MCF 10A (cell line): ENCODE data around the gene LRP6. TPM values are rescaled to one million over a fixed set of nuclear protein-coding genes. Genes with fewer than 3 reads are reported as not detected.

Source experiments
- BruUV-seq: library from RNA; stranded (reverse); fragments of 400-500 nt; replicated peaks from 2 replicates; lab custom pipeline; 2021; lab: Mats Ljungman, UMichigan
- CTCF ChIA-PET: fragments of 300-600 bp; sonication (Branson Sonifier 250); formaldehyde crosslinking; extraction: SDS; loops from one replicate; lab custom pipeline; 2021; ENCODE audit warnings: antibody characterized with exemption, inconsistent platforms; lab: Yijun Ruan, JAX
- POLR2A ChIA-PET: fragments of 300-600, 350-650 bp; sonication (Branson Sonifier 250); formaldehyde crosslinking; extraction: SDS; loops from one replicate; lab custom pipeline; 2020; ENCODE audit warnings: antibody characterized with exemption, inconsistent platforms; lab: Yijun Ruan, JAX
- DNase-seq: peaks from one replicate; pipeline ENCODE4 v3.0.0-alpha.2; 2018; ENCODE audit not compliant: unreplicated experiment
- H3K27ac Mint-ChIP-seq: one replicate; pipeline ENCODE4 v1.8.0; 2022; ENCODE audit warnings: mild to moderate bottlenecking, low read depth, mixed read lengths; ENCODE audit not compliant: unreplicated experiment
- H3K27me3 Mint-ChIP-seq: one replicate; pipeline ENCODE4 v1.8.0; 2022; ENCODE audit warnings: mixed read lengths; ENCODE audit not compliant: insufficient read depth, unreplicated experiment
- H3K36me3 Mint-ChIP-seq: one replicate; pipeline ENCODE4 v1.8.0; 2022; ENCODE audit warnings: mild to moderate bottlenecking, moderate library complexity, mixed read lengths; ENCODE audit not compliant: insufficient read depth, unreplicated experiment
- H3K4me1 Mint-ChIP-seq: one replicate; pipeline ENCODE4 v1.8.0; 2022; ENCODE audit warnings: mixed read lengths; ENCODE audit not compliant: insufficient read depth, unreplicated experiment
- H3K4me3 Mint-ChIP-seq: one replicate; pipeline ENCODE4 v1.8.0; 2022; ENCODE audit warnings: mild to moderate bottlenecking, moderate library complexity, mixed read lengths; ENCODE audit not compliant: unreplicated experiment
- H3K9me3 Mint-ChIP-seq: one replicate; pipeline ENCODE4 v1.8.0; 2022; ENCODE audit warnings: mixed read lengths; ENCODE audit not compliant: unreplicated experiment
- CTCF ChIP-seq: fragments of 200-600 bp; IDR thresholded peaks from one replicate; pipeline ENCODE4 v1.8.0; 2022; ENCODE audit warnings: antibody characterized with exemption, mild to moderate bottlenecking; ENCODE audit not compliant: unreplicated experiment
- intact Hi-C: fragments of 100-400 bp; cut with micrococcal nuclease; formaldehyde crosslinking; loops from 2 replicates; pipeline ENCODE4 v1.14.1; 2022
- total RNA-seq: library from RNA; stranded (reverse); gene quantifications from 2 replicates; pipeline ENCODE4 v1.2.3, GENCODE V29; 2022

The LRP6 gene
- total RNA-seq, 1 experiment from 2014 or later, result 24.9 TPM

- Mint-ChIP-seq H3K27me3 (no peaks in the 10 kb centered on the region), H3K27ac (no peak overlapping the region), H3K4me1 (peaks cover 10% of the 10 kb centered on the region), H3K9me3 (peaks cover 4% of the 10 kb centered on the region), H3K36me3 (no peaks in the 10 kb centered on the region), H3K4me3 (no peak overlapping the region)
- no peak for DNase-seq
- TF ChIP-seq CTCF, result no peak
- ChIA-PET POLR2A (interaction anchor here (0.7 to 1.3 kb wide), 2 partner anchors 8 to 28 kb away, joined by 3 to 5 read pairs; no protein-coding TSS in a partner anchor), CTCF (no interaction called here)
- intact Hi-C loops, result no loop called here
- no TSS peak for BruUV-seq
Observed at GRCh38 chr12:12272869-12273268, 6.0 kb upstream of the LRP6 start.

GRCh38 chr12:12270226-12270625, 3.4 kb upstream of the LRP6 start:
- CTCF ChIA-PET, result interaction anchor here (0.5 to 0.7 kb wide), 3 partner anchors 55 to 1659 kb away, joined by 3 read pairs; no protein-coding TSS in a partner anchor
- POLR2A ChIA-PET, result interaction anchor here (0.6 to 1.2 kb wide), 4 partner anchors 34 to 252 kb away, joined by 3 to 6 read pairs (median 4); partner anchors contain the start of genes BORCS5 and MANSC1
- no peak for DNase-seq
- Mint-ChIP-seq H3K36me3 (no peaks in the 10 kb centered on the region), H3K27me3 (no peaks in the 10 kb centered on the region), H3K4me1 (peaks cover 11% of the 10 kb centered on the region), H3K4me3 (no peak overlapping the region), H3K27ac (no peak overlapping the region), H3K9me3 (no peaks in the 10 kb centered on the region)
- no peak for TF ChIP-seq CTCF
- intact Hi-C loops, result no loop called here
- BruUV-seq, result no TSS peak

GRCh38 chr12:12267742-12268200, 927 bp upstream of the LRP6 start:
- BruUV-seq, result TSS peak; percentile 75
- intact Hi-C loops, result loop anchor here (5.0 to 10.0 kb wide), 3 partner anchors 60 to 437 kb away; no protein-coding TSS in a partner anchor

More at GRCh38 chr12:12267742-12268200, 927 bp upstream of the LRP6 start:
- POLR2A ChIA-PET, result interaction anchor here (0.7 to 4.5 kb wide), 19 partner anchors 10 to 688 kb away, joined by 3 to 46 read pairs (median 3); partner anchors contain the start of genes BORCS5 and ETV6
- TF ChIP-seq CTCF, result no peak
- Mint-ChIP-seq H3K9me3 (no peaks in the 10 kb centered on the region), H3K4me1 (peaks cover 20% of the 10 kb centered on the region), H3K36me3 (no peaks in the 10 kb centered on the region), H3K27ac (peak overlapping the region; percentile 99), H3K4me3 (peak overlapping the region; percentile 94), H3K27me3 (no peaks in the 10 kb centered on the region)
- no peak for DNase-seq
- CTCF ChIA-PET, result interaction anchor here (0.7 to 1.3 kb wide), 3 partner anchors 40 to 692 kb away, joined by 3 to 4 read pairs (median 3); no protein-coding TSS in a partner anchor
